GM21825 (cell line): ENCODE data around the gene NAT10.

ENCODE experiments used
- ATAC-seq: cut with Tn5 transposase; IDR thresholded peaks from one replicate; pipeline ENCODE4 v1.9.1; 2021; ENCODE audit warnings: mild to moderate bottlenecking, moderate library complexity; ENCODE audit not compliant: unreplicated experiment

The NAT10 gene

GRCh38 chr11:34105957-34106504, 602 bp downstream of the NAT10 start:
- ATAC-seq: no peak

- no peak for ATAC-seq
Observed at GRCh38 chr11:34111722-34112270, 6.4 kb downstream of the NAT10 start.

- ATAC-seq: no peak
Observed at GRCh38 chr11:34114014-34114413, 8.6 kb downstream of the NAT10 start.

GRCh38 chr11:34114471-34114870, 9.0 kb downstream of the NAT10 start:
- no peak for ATAC-seq

GRCh38 chr11:34120651-34121050, 15.2 kb downstream of the NAT10 start:
- no peak for ATAC-seq

- no peak for ATAC-seq
Observed at GRCh38 chr11:34124885-34125668, 19.6 kb downstream of the NAT10 start.

- no peak for ATAC-seq
Observed at GRCh38 chr11:34126959-34127848, 21.8 kb downstream of the NAT10 start.

GRCh38 chr11:34128824-34129223, 23.4 kb downstream of the NAT10 start:
- no peak for ATAC-seq

- ATAC-seq: no peak
Observed at GRCh38 chr11:34132261-34132965, 27.0 kb downstream of the NAT10 start.

GRCh38 chr11:34134765-34135164, 29.3 kb downstream of the NAT10 start:
- ATAC-seq: no peak

- ATAC-seq: no peak
Observed at GRCh38 chr11:34135439-34135838, 30.0 kb downstream of the NAT10 start.

GRCh38 chr11:34136420-34136819, 31.0 kb downstream of the NAT10 start:
- no peak for ATAC-seq

- no peak for ATAC-seq
Observed at GRCh38 chr11:34139346-34139745, 33.9 kb downstream of the NAT10 start.

- ATAC-seq: no peak
Observed at GRCh38 chr11:34140149-34140548, 34.7 kb downstream of the NAT10 start.

GRCh38 chr11:34143048-34143447, 37.6 kb downstream of the NAT10 start:
- no peak for ATAC-seq

- ATAC-seq: peak; percentile 52
Observed at GRCh38 chr11:34145073-34145472, 39.6 kb downstream of the NAT10 start.

- peak; percentile 44 for ATAC-seq
Observed at GRCh38 chr11:34145847-34146381, 40.5 kb downstream of the NAT10 start.

GRCh38 chr11:34146411-34146810, 41.0 kb downstream of the NAT10 start:
- ATAC-seq: no peak

- ATAC-seq: no peak
Observed at GRCh38 chr11:34146866-34147265, 41.4 kb downstream of the NAT10 start.

- ATAC-seq: no peak
Observed at GRCh38 chr11:34147581-34147980, 42.2 kb downstream of the NAT10 start.
